NCI-H2196 (cell line): Measurements from ENCODE around the gene NPTXR.

ENCODE experiments used
- DNase-seq: peaks from one replicate; lab custom pipeline; 2025; ENCODE audit not compliant: unreplicated experiment; lab: John Stamatoyannopoulos, UW

Gene NPTXR

GRCh38 chr22:38774496-38775166, 69.2 kb downstream of the NPTXR start:
- DNase-seq: no peak

- no peak for DNase-seq
Observed at GRCh38 chr22:38773363-38773946, 70.4 kb downstream of the NPTXR start.

- DNase-seq: no peak
Observed at GRCh38 chr22:38772623-38772873, 71.3 kb downstream of the NPTXR start.

GRCh38 chr22:38770257-38770949, 73.4 kb downstream of the NPTXR start:
- DNase-seq: no peak
